ENCODE measurements around the gene TANGO6. TPM values are rescaled to one million over a fixed set of nuclear protein-coding genes. Genes with fewer than 3 reads are reported as not detected.

TANGO6 gene
- total and polyA plus RNA-seq, 9 donors = 4.7 to 27.8 (median 15.5) TPM

DNA sequence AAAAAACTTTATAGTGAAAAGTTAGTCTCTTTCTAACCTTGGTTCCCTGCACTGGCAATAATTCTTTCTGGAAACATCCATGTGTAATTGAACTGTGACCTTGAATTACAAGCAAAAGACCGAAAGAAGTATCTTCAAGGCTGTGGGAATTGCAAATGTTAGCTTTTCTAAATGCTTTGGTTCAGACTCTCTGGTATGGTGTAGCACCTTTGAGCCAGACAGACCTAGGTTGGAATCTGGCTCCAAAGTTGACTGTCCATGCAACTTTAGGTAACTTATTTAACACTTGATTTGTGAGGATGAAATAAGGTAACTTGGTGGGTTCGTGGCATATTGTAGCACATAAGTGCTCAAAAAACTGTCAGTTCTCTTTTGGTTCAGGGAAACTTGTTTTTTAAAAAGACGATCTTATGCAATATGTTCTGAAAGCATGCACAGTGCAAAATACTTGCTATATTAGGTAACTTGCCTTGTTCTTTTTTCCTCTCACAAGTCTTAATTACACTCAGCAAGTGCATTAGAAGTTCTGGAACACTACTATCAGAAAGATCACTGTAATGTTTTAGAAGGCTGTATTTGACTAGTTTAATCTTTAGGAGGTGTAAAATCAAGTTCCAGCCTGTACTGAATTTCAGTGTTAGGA is 46.3 kb downstream of the TANGO6 start:
- no peak overlapping the region for H3K4me3 ChIP-seq
- WGBS, 3 donors = 13 to 20% (median 18%) methylated on average over 3 of the region's 3 CpGs
- no peaks in the 10 kb centered on the region for H3K9me3 ChIP-seq
- TF ChIP-seq, protein P1, sequence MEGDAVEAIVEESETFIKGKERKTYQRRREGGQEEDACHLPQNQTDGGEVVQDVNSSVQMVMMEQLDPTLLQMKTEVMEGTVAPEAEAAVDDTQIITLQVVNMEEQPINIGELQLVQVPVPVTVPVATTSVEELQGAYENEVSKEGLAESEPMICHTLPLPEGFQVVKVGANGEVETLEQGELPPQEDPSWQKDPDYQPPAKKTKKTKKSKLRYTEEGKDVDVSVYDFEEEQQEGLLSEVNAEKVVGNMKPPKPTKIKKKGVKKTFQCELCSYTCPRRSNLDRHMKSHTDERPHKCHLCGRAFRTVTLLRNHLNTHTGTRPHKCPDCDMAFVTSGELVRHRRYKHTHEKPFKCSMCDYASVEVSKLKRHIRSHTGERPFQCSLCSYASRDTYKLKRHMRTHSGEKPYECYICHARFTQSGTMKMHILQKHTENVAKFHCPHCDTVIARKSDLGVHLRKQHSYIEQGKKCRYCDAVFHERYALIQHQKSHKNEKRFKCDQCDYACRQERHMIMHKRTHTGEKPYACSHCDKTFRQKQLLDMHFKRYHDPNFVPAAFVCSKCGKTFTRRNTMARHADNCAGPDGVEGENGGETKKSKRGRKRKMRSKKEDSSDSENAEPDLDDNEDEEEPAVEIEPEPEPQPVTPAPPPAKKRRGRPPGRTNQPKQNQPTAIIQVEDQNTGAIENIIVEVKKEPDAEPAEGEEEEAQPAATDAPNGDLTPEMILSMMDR (IDR thresholded peaks at IDR 0.05) = no peak
- TF ChIP-seq POLR2A (IDR thresholded peaks at IDR 0.05) (no peak), EP300 (IDR thresholded peaks at IDR 0.05) (no peak)
- no peak for DNase-seq
- intact Hi-C loops (cut with DNase I) = loop anchor here in 1 of 4 donors (10.0 kb wide), 1 partner anchor 885 kb away; no protein-coding TSS in a partner anchor
- peak overlapping the region in 1 of 2 donors; percentile 61 for H3K27ac ChIP-seq
- H3K27me3 ChIP-seq = no peaks in the 10 kb centered on the region
- H3K36me3 ChIP-seq = no peaks in the 10 kb centered on the region
- H3K4me1 ChIP-seq (ENCODE audit: insufficient read depth) = peaks cover 11% of the 10 kb centered on the region

DNA sequence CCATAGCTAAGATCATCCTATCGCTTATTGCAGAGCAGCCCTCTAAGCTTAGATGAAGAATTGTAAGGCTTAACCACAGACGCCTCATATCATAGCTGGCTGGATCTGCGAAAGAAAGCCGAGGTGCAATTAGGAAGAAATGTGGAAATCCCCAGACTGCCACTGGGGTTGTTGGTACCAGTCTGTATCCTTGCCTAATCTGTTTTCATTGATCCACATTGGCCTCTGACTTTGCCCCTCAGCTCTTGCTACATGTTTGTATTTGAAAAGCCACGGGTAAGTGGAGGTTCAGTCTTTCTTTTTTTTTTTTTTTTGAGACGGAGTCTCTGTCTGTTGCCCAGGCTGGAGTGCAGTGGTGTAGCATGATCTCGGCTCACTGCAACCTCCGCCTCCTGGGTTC is 48.9 kb downstream of the TANGO6 start:
- DNase-seq = no peak
- intact Hi-C loops (cut with DNase I) = no loop called here
- Histone ChIP-seq H3K4me3 (no peak overlapping the region), H3K4me1 (ENCODE audit: insufficient read depth) (peaks cover 7% of the 10 kb centered on the region), H3K27ac (no peak overlapping the region), H3K9me3 (no peaks in the 10 kb centered on the region), H3K36me3 (no peaks in the 10 kb centered on the region), H3K27me3 (no peaks in the 10 kb centered on the region)
- WGBS, 3 donors = 88 to 93% (median 88%) methylated on average over 8 of the region's 8 CpGs
- no peak for TF ChIP-seq POLR2A (IDR thresholded peaks at IDR 0.05)
- TF ChIP-seq, protein P1 (IDR thresholded peaks at IDR 0.05) = no peak
- no peak for TF ChIP-seq EP300 (IDR thresholded peaks at IDR 0.05)

DNA sequence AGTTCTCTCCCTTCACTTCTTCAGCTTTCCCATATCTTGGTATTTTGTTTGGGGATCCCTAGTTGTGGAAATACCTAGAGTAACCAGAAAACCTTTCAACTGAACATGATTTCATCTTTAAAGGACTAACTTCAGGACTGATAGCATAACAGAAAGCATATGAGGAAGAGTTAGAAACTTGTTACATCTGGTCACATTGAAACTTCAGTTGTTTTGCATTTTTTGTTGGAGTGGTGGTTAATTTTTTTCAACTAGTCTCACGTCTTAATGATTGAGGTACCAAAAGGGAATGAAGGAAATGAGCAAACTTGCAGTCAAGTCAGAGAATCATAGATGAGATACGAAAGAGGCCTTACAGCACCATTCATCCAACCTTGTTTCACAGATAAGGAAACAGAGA is 49.6 kb downstream of the TANGO6 start:
- WGBS, 3 donors = 92 to 94% (median 92%) methylated on average over 2 of the region's 2 CpGs

DNA sequence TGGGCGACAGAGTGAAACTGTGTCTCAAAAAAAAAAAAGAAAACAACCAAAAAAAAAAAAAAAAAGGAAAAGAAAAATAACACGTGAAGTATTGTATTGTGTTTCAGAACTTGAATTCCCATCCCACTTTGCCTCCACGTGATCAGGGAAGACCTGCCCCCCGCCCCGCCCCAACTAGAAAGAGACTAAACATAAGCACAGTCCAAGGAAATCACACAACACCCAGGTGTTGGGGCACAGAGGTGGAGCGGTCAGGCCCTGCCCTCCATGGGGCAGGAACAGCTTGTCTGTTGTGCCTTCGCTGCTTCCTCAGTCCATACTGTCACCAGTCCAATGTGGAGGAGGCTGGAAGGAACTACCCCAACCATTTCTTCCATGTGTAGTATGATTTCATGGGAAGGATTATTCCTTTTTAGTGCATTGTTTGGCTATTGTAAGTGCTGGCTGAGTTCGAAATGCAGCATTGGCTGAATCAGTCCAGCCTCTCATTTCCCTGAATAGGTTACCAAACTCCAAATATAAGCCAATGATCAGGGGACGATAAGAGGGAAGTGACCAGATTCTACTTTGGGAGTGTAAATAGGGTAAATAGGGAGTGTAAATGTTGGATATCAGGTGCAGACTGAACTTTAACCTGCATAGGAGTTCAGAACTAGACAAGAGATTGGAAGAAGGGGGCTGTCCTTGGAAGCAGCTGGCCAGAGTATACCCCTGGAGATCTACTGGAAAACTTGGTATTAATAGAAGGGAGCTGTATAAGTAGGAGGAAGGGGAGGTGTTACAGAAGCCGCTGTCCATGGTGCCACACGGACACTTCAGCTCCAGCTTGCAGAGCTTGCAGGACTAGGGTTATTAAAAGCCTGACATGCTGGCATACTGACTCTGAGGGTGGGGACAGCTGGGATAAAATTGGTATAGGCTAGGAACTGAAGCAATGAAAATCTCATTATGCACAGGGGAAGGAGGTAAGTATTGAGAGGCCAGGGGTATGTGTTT is 50.7 kb downstream of the TANGO6 start:
- Histone ChIP-seq H3K4me3 (no peak overlapping the region), H3K36me3 (no peaks in the 10 kb centered on the region), H3K9me3 (no peaks in the 10 kb centered on the region), H3K4me1 (ENCODE audit: insufficient read depth) (peaks cover 7% of the 10 kb centered on the region), H3K27ac (no peak overlapping the region), H3K27me3 (no peaks in the 10 kb centered on the region)
- WGBS, 3 donors = 72 to 86% (median 76%) methylated on average over 11 of the region's 11 CpGs
- no peak for TF ChIP-seq POLR2A (IDR thresholded peaks at IDR 0.05)
- no peak for TF ChIP-seq EP300 (IDR thresholded peaks at IDR 0.05)
- TF ChIP-seq, protein P1 (IDR thresholded peaks at IDR 0.05) = no peak
- intact Hi-C loops (cut with DNase I) = no loop called here
- DNase-seq = no peak

More for the DNA sequence above, 49.6 kb downstream of the TANGO6 start:
- H3K36me3 ChIP-seq = no peaks in the 10 kb centered on the region
- intact Hi-C loops (cut with DNase I) = no loop called here
- no peak overlapping the region for H3K27ac ChIP-seq
- no peak for TF ChIP-seq EP300 (IDR thresholded peaks at IDR 0.05)
- TF ChIP-seq, protein P1 (IDR thresholded peaks at IDR 0.05) = no peak
- TF ChIP-seq POLR2A (IDR thresholded peaks at IDR 0.05) = no peak
- H3K9me3 ChIP-seq = no peaks in the 10 kb centered on the region
- H3K4me3 ChIP-seq = no peak overlapping the region
- no peaks in the 10 kb centered on the region for H3K27me3 ChIP-seq
- DNase-seq = no peak
- peaks cover 7% of the 10 kb centered on the region for H3K4me1 ChIP-seq (ENCODE audit: insufficient read depth)

Data from ovary (tissue), 9 donors.